HFFc6 (cell line): ENCODE results near the gene C7orf33. TPM values are rescaled to one million over a fixed set of nuclear protein-coding genes. Genes with fewer than 3 reads are reported as not detected.

Experiments used
- DNase-seq: peaks from one replicate; pipeline ENCODE4 v3.0.0-alpha.2; 2018
- H3K27ac Mint-ChIP-seq: 2 replicates; pipeline ENCODE4 v1.8.0; 2020; ENCODE audit warnings: mild to moderate bottlenecking, mixed read lengths
- H3K27me3 Mint-ChIP-seq: 2 replicates; pipeline ENCODE4 v1.8.0; 2021; ENCODE audit warnings: mild to moderate bottlenecking, moderate library complexity, mixed read lengths; ENCODE audit not compliant: insufficient read depth
- H3K36me3 Mint-ChIP-seq: 2 replicates; pipeline ENCODE4 v1.8.0; 2021; ENCODE audit warnings: low read depth, mixed read lengths
- H3K4me1 Mint-ChIP-seq: 2 replicates; pipeline ENCODE4 v1.8.0; 2020; ENCODE audit warnings: low read depth, mixed read lengths
- H3K4me3 Mint-ChIP-seq: 2 replicates; pipeline ENCODE4 v1.8.0; 2020; ENCODE audit warnings: mild to moderate bottlenecking, moderate library complexity, mixed read lengths
- H3K9me3 Mint-ChIP-seq: 2 replicates; pipeline ENCODE4 v1.8.0; 2020; ENCODE audit warnings: mild to moderate bottlenecking, mixed read lengths
- CTCF ChIP-seq: fragments of 200-600 bp; sonication (generic); IDR thresholded peaks from 2 replicates; pipeline ENCODE4 v1.5.0; 2021; ENCODE audit warnings: antibody characterized with exemption, mild to moderate bottlenecking
- long read RNA-seq: library from polyadenylated mRNA; unstranded; transcript quantifications from one replicate; pipeline ENCODE4 v2.0.0, GENCODE V29; 2019
- total RNA-seq, 6 experiments: library from RNA; stranded (reverse); fragmentation: NEBNext Ultra II Directional; extraction: Animal tissue kit (Norgen Biotek cat#: 25700); gene quantifications; 2 replicates in 1 of 6; 3 replicates in 5 of 6; pipeline ENCODE4 v1.2.3, GENCODE V29; 2021

Gene C7orf33
- total RNA-seq, result not detected
- long read RNA-seq, result 0 reads

GRCh38 chr7:148590471-148590870 lies at the start of gene C7orf33:
Gene C7orf33, plus strand, starts transcription at chr7:148590766. Its CDS starts 160 bp downstream, at chr7:148590926.
- H3K36me3 Mint-ChIP-seq, result no peaks in the 10 kb centered on the region
- H3K27ac Mint-ChIP-seq, result no peak within 1 kb of the TSS
- no peak for TF ChIP-seq CTCF
- H3K27me3 Mint-ChIP-seq, result peaks cover 21% of the 10 kb centered on the region
- H3K4me1 Mint-ChIP-seq, result no peaks in the 10 kb centered on the region
- H3K9me3 Mint-ChIP-seq, result no peaks in the 10 kb centered on the region
- DNase-seq, result no peak
- no peak within 1 kb of the TSS for H3K4me3 Mint-ChIP-seq

DNA sequence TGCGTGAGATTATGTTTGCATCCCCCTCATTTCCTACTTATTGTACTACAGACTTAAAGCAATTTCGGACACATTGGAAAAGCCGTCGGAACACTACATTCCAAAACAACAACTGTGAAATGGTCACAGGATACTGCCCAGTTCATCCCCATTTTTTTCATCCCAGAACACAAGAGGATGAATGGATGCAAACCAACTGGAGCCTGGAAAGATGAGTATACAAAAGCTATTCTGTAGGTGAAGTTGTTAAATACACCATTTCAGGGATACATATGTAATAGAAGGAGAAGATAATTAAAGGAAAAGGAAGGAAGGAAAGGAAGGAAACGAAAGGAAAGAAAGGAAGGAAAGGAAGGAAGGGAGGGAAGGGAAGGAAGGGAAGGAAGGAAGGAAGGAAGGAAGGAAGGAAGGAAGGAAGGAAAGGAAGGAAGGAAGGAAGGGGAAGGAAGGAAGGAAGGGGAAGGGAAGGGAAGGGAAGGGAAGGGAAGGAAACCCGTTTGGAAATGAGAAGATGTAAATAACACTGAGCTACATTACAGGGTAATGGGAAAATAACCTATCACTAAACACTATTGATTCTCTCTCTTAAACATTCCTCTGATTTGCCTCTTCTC lies 48.6 kb upstream of the C7orf33 start:
- H3K4me1 Mint-ChIP-seq, result peaks cover 12% of the 10 kb centered on the region

GRCh38 chr7:148543302-148543701 lies 47.3 kb upstream of the C7orf33 start:
- H3K4me3 Mint-ChIP-seq, result no peak overlapping the region
- H3K36me3 Mint-ChIP-seq, result no peaks in the 10 kb centered on the region
- H3K27ac Mint-ChIP-seq, result no peak overlapping the region
- H3K4me1 Mint-ChIP-seq, result peaks cover 12% of the 10 kb centered on the region
- no peak for DNase-seq
- peaks cover 6% of the 10 kb centered on the region; the same call in 1 of the 2 replicates for H3K27me3 Mint-ChIP-seq
- TF ChIP-seq CTCF, result no peak
- no peaks in the 10 kb centered on the region for H3K9me3 Mint-ChIP-seq

More for the DNA sequence above, 48.6 kb upstream of the C7orf33 start:
- Mint-ChIP-seq H3K27ac (no peak overlapping the region), H3K4me3 (no peak overlapping the region), H3K9me3 (no peaks in the 10 kb centered on the region), H3K27me3 (peaks cover 11% of the 10 kb centered on the region), H3K36me3 (no peaks in the 10 kb centered on the region)
- TF ChIP-seq CTCF, result no peak
- DNase-seq, result no peak

DNA sequence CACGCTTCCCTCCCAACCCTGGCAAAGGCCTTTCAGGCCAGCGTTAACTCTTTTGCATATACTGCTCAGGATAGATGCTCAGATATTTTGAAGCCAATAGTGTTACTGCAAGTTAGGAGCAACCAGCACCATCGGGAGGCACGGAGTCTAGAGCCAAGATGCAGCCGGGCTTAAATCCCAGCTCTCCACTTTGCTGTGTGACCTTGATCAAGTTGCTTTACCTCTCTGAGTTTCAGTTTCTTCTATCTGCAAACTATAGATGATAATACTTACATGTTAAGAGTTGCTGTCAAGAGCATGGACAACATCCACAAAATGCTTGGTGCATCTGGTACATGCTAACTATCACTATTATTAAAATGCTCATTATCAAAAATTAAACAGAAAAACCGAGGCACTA lies 45.4 kb upstream of the C7orf33 start:
- H3K4me1 Mint-ChIP-seq, result peaks cover 8% of the 10 kb centered on the region
- no peak overlapping the region for H3K4me3 Mint-ChIP-seq
- no peak for TF ChIP-seq CTCF
- DNase-seq, result no peak
- no peaks in the 10 kb centered on the region for H3K9me3 Mint-ChIP-seq
- H3K36me3 Mint-ChIP-seq, result no peaks in the 10 kb centered on the region
- H3K27me3 Mint-ChIP-seq, result peaks cover 6% of the 10 kb centered on the region; the same call in 1 of the 2 replicates
- H3K27ac Mint-ChIP-seq, result no peak overlapping the region

DNA sequence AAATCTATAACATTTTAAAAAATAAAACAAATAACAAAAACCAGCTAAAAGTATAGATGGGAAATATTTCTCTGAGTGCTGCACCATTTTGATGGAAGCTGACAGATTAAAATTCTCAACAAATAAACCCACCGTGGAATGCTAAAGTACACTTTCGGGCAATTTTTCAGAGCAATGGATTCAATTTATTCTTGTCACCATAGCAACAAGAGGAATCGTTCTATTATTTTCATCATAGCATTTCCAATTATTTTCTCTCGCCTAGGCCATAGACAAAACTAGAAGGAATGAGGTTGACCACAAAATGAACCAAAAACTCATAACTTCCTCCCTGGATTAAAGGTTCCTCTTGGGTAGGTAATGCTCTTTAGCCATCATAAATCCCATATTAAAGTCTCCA lies 44.6 kb upstream of the C7orf33 start:
- Mint-ChIP-seq H3K4me1 (no peaks in the 10 kb centered on the region), H3K4me3 (no peak overlapping the region), H3K9me3 (no peaks in the 10 kb centered on the region), H3K27me3 (peaks cover 6% of the 10 kb centered on the region; the same call in 1 of the 2 replicates), H3K27ac (no peak overlapping the region), H3K36me3 (no peaks in the 10 kb centered on the region)
- no peak for DNase-seq
- TF ChIP-seq CTCF, result no peak
